GM21381 (cell line): ENCODE measurements around the gene CTBP2.
"Not testable (repeated sequence)": the region's sequence is repeated elsewhere in the genome, so short reads cannot be mapped to it uniquely, and the experiment has no call there.

Experiments
- ATAC-seq: cut with Tn5 transposase; IDR thresholded peaks from one replicate; pipeline ENCODE4 v1.9.1; 2021; ENCODE audit warnings: mild to moderate bottlenecking, moderate library complexity; ENCODE audit not compliant: unreplicated experiment

CTBP2 gene

GRCh38 chr10:125158601-125159485 is 1.5 kb downstream of the CTBP2 start:
- no peak for ATAC-seq

DNA sequence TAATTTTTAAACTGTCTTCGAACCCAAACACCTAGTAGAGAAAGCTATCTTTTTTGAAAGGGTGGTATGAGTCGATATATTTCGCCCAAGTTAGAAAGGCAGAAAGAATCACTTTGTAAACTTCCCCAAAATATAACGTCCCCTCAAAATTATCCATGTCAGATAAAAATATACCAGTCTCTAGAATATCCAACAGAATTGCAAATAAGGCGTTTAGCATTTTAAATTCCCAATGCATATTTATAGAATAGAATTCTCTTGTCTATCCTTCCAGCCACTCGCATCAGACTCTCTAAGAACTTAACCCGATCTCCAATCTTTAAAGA is 2.1 kb downstream of the CTBP2 start:
- ATAC-seq = no peak

DNA sequence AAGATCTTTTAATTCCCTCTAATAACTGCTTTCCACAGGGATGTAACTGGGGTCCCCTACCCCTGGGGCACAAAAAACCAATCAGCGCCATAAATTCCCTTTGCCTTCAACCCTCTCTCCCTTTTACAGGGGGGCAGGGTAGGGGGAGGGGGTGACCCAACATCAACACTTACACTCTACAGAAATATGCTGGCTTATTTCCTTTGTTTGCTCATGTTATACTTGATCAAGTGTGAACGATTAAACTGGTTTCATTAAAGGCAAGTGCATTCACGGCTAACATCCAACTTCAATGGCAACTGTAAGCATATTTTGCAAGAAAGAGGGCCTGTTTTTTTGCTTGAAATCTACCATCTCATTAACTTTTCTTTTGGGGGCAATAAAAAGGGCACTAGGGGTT is 2.9 kb downstream of the CTBP2 start:
- no peak for ATAC-seq

- ATAC-seq = no peak
Measured at GRCh38 chr10:125156739-125157480, 3.5 kb downstream of the CTBP2 start.

- ATAC-seq = no peak
Measured at GRCh38 chr10:125156196-125156595, 4.2 kb downstream of the CTBP2 start.

DNA sequence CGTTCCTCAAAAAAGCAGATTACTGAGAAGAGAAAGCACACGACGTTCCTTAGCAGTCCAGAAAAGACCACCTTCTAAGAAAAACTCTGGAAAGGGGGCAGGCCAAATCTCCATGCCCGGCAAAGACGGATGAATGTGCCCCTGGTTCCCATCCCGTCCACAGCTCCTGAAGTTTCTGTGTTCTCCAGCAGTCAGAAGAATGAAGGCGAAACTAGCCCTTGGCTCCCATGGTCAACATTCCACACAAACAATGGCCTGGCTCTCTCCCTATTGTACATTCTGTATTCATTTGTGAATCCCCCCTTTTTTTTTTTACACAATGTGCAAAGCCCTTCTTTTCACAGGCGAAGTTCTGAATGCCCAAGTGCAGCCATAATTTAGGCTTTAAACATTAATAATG is 5.3 kb downstream of the CTBP2 start:
- no peak for ATAC-seq

DNA sequence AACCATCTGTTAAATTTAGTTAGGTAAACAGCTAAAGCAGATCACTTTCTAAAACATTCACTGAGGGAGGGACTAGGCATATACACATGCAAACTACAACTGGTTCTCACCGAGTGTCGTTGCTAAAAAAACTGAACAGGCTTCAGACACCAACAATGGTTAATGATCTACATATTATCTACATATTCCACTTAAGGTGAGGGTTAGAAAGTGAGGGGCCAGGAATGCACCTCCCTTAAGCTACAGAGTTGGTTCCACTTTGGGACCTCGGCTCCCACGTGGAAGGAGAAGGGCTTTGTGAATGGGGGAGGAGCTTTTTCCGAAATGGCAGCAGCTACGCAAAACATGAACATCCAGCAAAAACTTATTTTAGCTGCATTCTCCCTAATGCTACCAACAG is 5.8 kb downstream of the CTBP2 start:
- ATAC-seq = no peak

GRCh38 chr10:125153703-125154490 is 6.5 kb downstream of the CTBP2 start:
- no peak for ATAC-seq

DNA sequence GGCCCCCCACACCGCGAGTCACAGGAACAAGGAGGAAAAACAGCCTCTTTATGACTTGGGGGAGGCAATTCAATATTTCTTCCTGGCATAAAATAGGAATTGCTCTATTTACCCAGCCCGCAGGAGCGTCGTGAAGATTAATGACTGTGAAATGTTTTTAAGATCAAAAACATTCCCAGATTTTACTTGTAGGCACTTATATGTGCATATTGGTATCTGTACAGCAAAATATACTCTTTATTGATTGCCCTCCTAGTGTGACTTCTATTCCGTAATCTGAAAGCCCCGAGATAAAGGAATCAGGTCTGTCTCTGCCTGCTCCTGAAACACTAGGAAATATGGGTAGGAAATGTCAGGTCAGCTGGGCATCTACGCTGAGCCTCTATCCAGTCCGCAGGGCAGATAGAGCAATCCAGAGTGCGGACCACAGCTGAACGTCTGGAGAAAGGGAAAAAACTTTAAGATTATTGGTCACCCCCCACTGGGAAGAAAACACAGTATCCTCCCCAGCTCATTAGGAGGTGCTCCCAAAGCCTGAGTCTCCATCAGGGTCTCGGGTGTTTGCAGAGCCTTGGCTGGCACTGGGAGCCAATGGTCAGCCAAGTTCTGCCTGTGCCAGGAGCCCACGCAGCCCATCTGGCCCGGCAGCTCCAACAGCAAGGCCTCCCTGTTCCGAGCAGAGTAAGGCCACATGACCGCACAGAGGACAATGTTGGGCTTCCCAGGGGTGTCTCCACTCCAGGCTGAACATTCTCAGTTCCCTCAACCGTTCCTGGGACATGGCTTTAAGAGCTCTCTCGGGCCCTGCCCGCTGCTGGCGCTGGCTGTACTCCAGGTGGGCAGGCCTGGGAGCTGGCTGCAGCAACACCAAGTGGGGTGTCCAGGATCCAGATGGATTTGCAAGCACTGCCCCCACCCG is 7.7 kb downstream of the CTBP2 start:
- ATAC-seq = no peak

DNA sequence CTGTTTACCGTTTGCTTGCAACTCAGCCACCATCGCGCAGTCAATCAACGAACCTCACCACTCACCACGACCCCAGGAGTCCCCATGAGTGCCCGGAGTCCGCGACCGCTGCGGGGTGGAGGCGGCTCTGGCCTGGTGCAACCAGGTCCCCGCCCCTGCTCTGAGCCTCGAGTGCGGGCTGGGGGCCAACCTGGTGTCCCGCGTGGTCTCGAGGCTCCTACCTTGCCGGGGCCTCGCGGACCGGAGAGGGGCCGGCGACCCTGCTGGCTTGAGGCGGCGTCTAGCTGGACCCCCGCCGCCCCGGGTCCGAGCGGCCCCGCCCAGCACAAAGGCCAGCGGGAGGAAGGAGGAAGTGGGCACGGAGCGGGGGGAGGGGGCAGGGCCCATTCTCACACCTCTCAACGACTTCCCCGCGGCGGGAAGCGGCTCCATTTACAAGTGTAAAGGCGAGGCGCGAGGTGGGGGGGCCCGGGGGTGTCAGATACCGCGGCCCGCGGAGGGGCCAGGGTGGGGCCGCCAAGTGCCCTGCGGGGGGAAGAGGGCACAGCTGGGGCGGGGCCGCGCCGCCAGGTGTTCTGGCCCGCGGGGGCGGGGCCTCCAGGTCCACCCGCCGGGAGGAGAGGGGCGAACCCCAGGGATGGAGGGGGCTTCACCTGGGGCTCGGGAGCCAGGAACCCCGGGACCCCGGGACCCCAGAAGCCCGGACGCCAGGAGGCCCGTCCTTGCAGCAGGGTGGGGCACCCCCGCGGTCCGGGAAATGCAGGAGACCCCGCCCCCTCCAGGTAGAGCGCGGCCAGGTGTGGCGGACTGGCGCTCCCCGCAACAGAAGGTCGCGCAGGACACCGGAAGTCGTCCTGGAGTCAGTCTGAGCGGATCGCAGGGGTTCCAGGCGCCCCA is 8.6 kb downstream of the CTBP2 start:
- ATAC-seq = no peak

GRCh38 chr10:125151170-125151552 is 9.2 kb downstream of the CTBP2 start:
- no peak for ATAC-seq

- not testable (repeated sequence) for ATAC-seq
Measured at GRCh38 chr10:125150376-125151083, 9.8 kb downstream of the CTBP2 start.

GRCh38 chr10:125149680-125150047 is 10.7 kb downstream of the CTBP2 start:
- no peak for ATAC-seq

- ATAC-seq = no peak
Measured at GRCh38 chr10:125149036-125149679, 11.2 kb downstream of the CTBP2 start.

DNA sequence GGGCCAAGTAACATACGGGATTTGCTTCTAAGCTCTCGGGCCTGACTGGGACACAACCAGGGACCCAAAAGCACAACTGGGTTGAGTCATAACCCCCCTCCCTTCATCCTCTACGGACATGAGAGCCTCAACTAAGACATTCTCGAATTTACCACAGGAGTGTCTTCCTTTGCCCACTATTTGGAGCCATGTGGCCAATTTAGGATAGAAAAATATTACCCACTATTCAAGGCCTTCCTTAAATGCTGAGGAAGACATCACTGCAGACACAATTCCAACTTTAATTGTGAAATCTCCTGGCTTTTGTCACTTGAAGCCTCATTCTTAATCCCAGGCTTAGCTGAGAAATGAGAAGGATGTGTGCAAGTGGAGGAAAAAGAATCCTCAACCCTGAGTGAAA is 11.8 kb downstream of the CTBP2 start:
- no peak for ATAC-seq

- ATAC-seq = no peak
Measured at GRCh38 chr10:125147971-125148439, 12.4 kb downstream of the CTBP2 start.

GRCh38 chr10:125146791-125147579 is 13.4 kb downstream of the CTBP2 start:
- no peak for ATAC-seq

GRCh38 chr10:125145636-125146035 is 14.7 kb downstream of the CTBP2 start:
- no peak for ATAC-seq
